Common myeloid progenitor, CD34-positive (primary cell): ENCODE measurements around the gene PPP1CB.
"Not testable (repeated sequence)": the region's sequence is repeated elsewhere in the genome, so short reads cannot be mapped to it uniquely, and the experiment has no call there.

ENCODE experiments used
- CTCF ChIA-PET: fragments of 350-600 bp; sonication (Branson Sonifier 250); formaldehyde crosslinking; loops from one replicate; lab custom pipeline; 2021; ENCODE audit warnings: antibody characterized with exemption; lab: Charles Lee
- POLR2A ChIA-PET: fragments of 350-600 bp; sonication (Branson Sonifier 250); formaldehyde crosslinking; loops from one replicate; lab custom pipeline; 2021; ENCODE audit warnings: antibody characterized with exemption; lab: Charles Lee
- DNase-seq, 3 donors: peaks; one replicate each; pipeline versions ENCODE4 v3.0.0 to v3.0.0-alpha.2; 2013
- H3K27ac ChIP-seq, 2 experiments: 1 replicate in 1 of 2; 2 replicates in 1 of 2; pipeline ENCODE4 v1.7.0; 2013; ENCODE audit warnings: inconsistent platforms in 2 of 2, low read length in 2 of 2, mild to moderate bottlenecking in 2 of 2, low read depth in 1 of 2, moderate library complexity in 1 of 2; ENCODE audit not compliant: severe bottlenecking in 2 of 2, insufficient read depth in 1 of 2, poor library complexity in 1 of 2
- H3K27me3 ChIP-seq, 5 experiments: replicated peaks in 2 of 5; 1 replicate in 3 of 5; 2 replicates in 2 of 5; pipeline versions ENCODE4 v1.6.1 to v1.7.0; 2013; ENCODE audit warnings: low read length in 4 of 5, mild to moderate bottlenecking in 2 of 5, moderate library complexity in 2 of 5, inconsistent platforms in 1 of 5; ENCODE audit not compliant: insufficient read depth in 5 of 5, control insufficient read depth in 4 of 5
- H3K36me3 ChIP-seq, 4 experiments: 1 replicate in 2 of 4; 2 replicates in 2 of 4; pipeline versions ENCODE4 v1.6.1 to v1.7.0; 2013; ENCODE audit warnings: low read length in 3 of 4, control low read depth in 1 of 4, mild to moderate bottlenecking in 1 of 4; ENCODE audit not compliant: control insufficient read depth in 4 of 4, insufficient read depth in 4 of 4
- H3K4me1 ChIP-seq, 4 experiments: 1 replicate in 3 of 4; 2 replicates in 1 of 4; pipeline versions ENCODE4 v1.6.1 to v1.7.1; 2013; ENCODE audit warnings: low read length in 3 of 4, mild to moderate bottlenecking in 3 of 4, control low read depth in 1 of 4, inconsistent platforms in 1 of 4, moderate library complexity in 1 of 4; ENCODE audit not compliant: control insufficient read depth in 4 of 4, insufficient read depth in 4 of 4; ENCODE audit errors: control extremely low read depth in 1 of 4
- H3K4me3 ChIP-seq, 7 experiments: 1 replicate in 4 of 7; 2 replicates in 3 of 7; pipeline versions ENCODE4 v1.5.1 to v1.7.0; 2013; ENCODE audit warnings: mild to moderate bottlenecking in 7 of 7, low read length in 6 of 7, moderate library complexity in 6 of 7, inconsistent platforms in 2 of 7, low read depth in 2 of 7, control low read depth in 1 of 7; ENCODE audit not compliant: insufficient read depth in 4 of 7, control insufficient read depth in 1 of 7; ENCODE audit errors: extremely low read depth in 1 of 7
- H3K9me3 ChIP-seq, 5 experiments: 1 replicate in 4 of 5; 2 replicates in 1 of 5; pipeline versions ENCODE4 v1.6.1 to v1.7.1; 2013; ENCODE audit warnings: low read length in 4 of 5, mild to moderate bottlenecking in 2 of 5, inconsistent platforms in 1 of 5, low read depth in 1 of 5, moderate library complexity in 1 of 5; ENCODE audit not compliant: control insufficient read depth in 4 of 5, insufficient read depth in 2 of 5; ENCODE audit errors: control extremely low read depth in 1 of 5
- WGBS: methylation state at CpG from one replicate; pipeline ENCODE4 v1.1.5; 2013; ENCODE audit not compliant: insufficient coverage; 5-methylcytosine and 5-hydroxymethylcytosine counted together

Gene PPP1CB

GRCh38 chr2:28737655-28738054 is 14.0 kb upstream of the PPP1CB start:
- Histone ChIP-seq H3K36me3 (peaks cover 0 to 2% (median 0%) of the 10 kb centered on the region in 4 experiments), H3K4me1 (no peaks in the 10 kb centered on the region), H3K9me3 (peaks cover 0 to 9% (median 4%) of the 10 kb centered on the region in 5 experiments), H3K27ac (no peak overlapping the region), H3K27me3 (no peaks in the 10 kb centered on the region), H3K4me3 (no peak overlapping the region)
- CTCF ChIA-PET: interaction anchor here (1.5 kb wide), 1 partner anchor 9 kb away, joined by 3 read pairs; no protein-coding TSS in a partner anchor
- POLR2A ChIA-PET: no interaction called here
- no peak for DNase-seq
- no CpG with 5 or more reads among the region's 1 CpG for WGBS

DNA sequence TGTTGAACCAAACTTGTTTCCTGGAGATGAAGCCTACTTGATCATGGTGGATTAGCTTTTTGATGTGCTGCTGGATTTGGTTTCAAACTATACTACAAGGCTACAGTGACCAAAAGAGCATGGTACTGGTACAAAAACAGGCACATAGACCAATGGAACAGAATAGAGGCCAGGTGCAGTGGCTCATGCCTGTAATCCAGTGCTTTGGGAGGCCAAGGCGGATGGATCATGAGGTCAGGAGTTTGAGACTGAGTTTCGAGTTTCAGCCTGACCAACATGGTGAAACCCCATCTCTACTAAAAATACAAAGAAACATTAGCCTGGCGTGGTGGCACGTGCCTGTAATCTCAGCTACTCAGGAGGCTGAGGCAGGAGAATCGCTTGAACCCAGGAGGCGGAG is 9.0 kb upstream of the PPP1CB start:
- POLR2A ChIA-PET, H3K27me3 ChIP-seq, DNase-seq, H3K9me3 ChIP-seq, H3K27ac ChIP-seq, H3K36me3 ChIP-seq, H3K4me3 ChIP-seq, H3K4me1 ChIP-seq: not testable (repeated sequence)
- WGBS: 100% methylated on average over 1 of the region's 6 CpGs
- CTCF ChIA-PET: interaction anchor here (1.4 to 2.3 kb wide), 2 partner anchors 20 to 148 kb away, joined by 3 to 7 read pairs; no protein-coding TSS in a partner anchor

DNA sequence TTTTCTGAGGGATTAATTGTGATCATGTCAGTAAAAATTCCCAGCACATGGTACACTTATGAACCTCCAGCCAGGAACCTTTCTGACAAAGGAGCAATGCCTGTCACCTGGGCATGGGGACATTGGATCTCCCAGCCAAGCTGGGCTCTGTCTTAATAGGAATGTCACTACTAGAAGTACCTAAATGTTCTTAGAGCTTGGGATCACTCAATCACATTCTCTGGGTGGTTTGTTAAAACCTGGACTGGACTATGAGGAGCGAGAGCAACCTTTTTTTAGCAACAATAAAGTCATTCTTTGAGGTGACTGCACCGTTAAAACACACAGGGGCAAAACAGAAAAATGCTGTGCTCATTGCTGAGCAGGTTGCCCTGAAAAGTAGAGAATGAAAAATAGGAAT is 6.4 kb upstream of the PPP1CB start:
- Histone ChIP-seq H3K9me3 (no peaks in the 10 kb centered on the region), H3K27me3 (no peaks in the 10 kb centered on the region), H3K36me3 (peaks cover 0 to 2% (median 0%) of the 10 kb centered on the region in 4 experiments), H3K27ac (no peak overlapping the region), H3K4me3 (no peak overlapping the region), H3K4me1 (peaks cover 8 to 29% (median 11%) of the 10 kb centered on the region in 4 experiments)
- whole genome bisulfite sequencing: 100% methylated on average over 2 of the region's 2 CpGs
- ChIA-PET POLR2A (no interaction called here), CTCF (interaction anchor here (2.2 kb wide), 1 partner anchor 128 kb away, joined by 5 read pairs; no protein-coding TSS in a partner anchor)
- DNase-seq: no peak

DNA sequence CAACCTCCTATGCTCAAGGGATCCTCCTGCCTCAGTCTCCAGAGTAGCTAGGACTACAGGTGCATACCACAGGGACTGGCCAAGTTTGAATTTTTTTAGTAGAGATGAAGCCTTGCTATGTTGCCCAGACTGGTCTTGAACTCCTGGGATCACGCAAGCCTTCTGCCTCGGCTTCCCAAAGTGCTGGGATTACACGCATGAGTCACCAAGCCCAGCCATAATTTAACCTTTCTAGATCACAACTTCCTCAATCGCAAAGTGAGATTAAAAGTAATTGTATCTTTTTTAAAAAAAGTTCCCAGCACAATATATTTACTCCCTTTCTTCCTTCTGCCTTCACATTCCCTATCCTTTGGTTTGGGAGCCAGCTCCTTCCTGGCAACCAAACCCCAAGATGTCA is 5.8 kb upstream of the PPP1CB start:
- H3K27me3 ChIP-seq: no peaks in the 10 kb centered on the region
- POLR2A ChIA-PET: no interaction called here
- peaks cover 15 to 36% (median 17%) of the 10 kb centered on the region in 4 experiments for H3K4me1 ChIP-seq
- CTCF ChIA-PET: interaction anchor here (0.8 to 2.2 kb wide), 2 partner anchors 8 to 129 kb away, joined by 3 to 5 read pairs; no protein-coding TSS in a partner anchor
- WGBS: 50% methylated on average over 2 of the region's 4 CpGs
- H3K36me3 ChIP-seq: peaks cover 0 to 2% (median 0%) of the 10 kb centered on the region in 4 experiments
- DNase-seq: peak in 2 of 3 donors; percentile 40 to 63
- H3K4me3 ChIP-seq: no peak overlapping the region
- no peaks in the 10 kb centered on the region for H3K9me3 ChIP-seq
- no peak overlapping the region for H3K27ac ChIP-seq

- WGBS: 100% methylated on average over 2 of the region's 3 CpGs
- ChIA-PET POLR2A (no interaction called here), CTCF (interaction anchor here (0.8 to 2.2 kb wide), 3 partner anchors 9 to 152 kb away, joined by 3 to 5 read pairs (median 3); no protein-coding TSS in a partner anchor)
- no peak overlapping the region for H3K4me3 ChIP-seq
- no peaks in the 10 kb centered on the region for H3K9me3 ChIP-seq
- peaks cover 16 to 39% (median 21%) of the 10 kb centered on the region in 4 experiments for H3K4me1 ChIP-seq
- H3K27ac ChIP-seq: no peak overlapping the region
- no peaks in the 10 kb centered on the region for H3K36me3 ChIP-seq
- DNase-seq: no peak
- H3K27me3 ChIP-seq: no peaks in the 10 kb centered on the region
Measured at GRCh38 chr2:28746429-28747111, 5.1 kb upstream of the PPP1CB start.

GRCh38 chr2:28747714-28748113 is 3.9 kb upstream of the PPP1CB start:
- peak overlapping the region in 1 of 2 experiments; percentile 54 for H3K27ac ChIP-seq
- WGBS: no CpG with 5 or more reads among the region's 1 CpG
- POLR2A ChIA-PET: interaction anchor here (1.2 kb wide), 1 partner anchor 124 kb away, joined by 3 read pairs; no protein-coding TSS in a partner anchor
- H3K4me1 ChIP-seq: peaks cover 16 to 40% (median 22%) of the 10 kb centered on the region in 4 experiments
- DNase-seq: no peak
- CTCF ChIA-PET: interaction anchor here (1.1 to 10.8 kb wide), 3 partner anchors 15 to 154 kb away, joined by 3 to 134 read pairs (median 4); no protein-coding TSS in a partner anchor
- H3K27me3 ChIP-seq: no peaks in the 10 kb centered on the region
- H3K9me3 ChIP-seq: no peaks in the 10 kb centered on the region
- peak overlapping the region in 1 of 7 experiments; percentile 51 for H3K4me3 ChIP-seq
- H3K36me3 ChIP-seq: no peaks in the 10 kb centered on the region

DNA sequence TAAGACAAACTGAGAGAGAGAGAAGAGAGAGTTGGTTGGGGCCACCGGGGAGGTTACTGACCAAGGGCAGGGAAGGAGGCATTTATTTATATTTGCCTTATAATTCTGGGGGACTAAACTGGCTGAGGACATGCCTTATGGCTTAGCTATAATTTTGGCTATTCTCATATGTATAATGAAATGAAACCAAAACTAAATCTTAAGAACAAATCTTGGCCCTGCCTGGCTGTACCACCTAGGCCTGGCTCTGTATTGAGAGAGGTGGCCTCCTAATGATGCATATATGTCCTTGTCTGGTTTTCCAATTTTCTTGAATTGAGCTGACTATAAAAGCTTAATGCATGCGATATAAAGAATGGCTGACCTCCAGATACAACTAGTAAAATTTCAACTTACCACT is 3.5 kb upstream of the PPP1CB start:
- Histone ChIP-seq H3K27me3 (no peaks in the 10 kb centered on the region), H3K36me3 (no peaks in the 10 kb centered on the region), H3K4me1 (peaks cover 16 to 43% (median 23%) of the 10 kb centered on the region in 4 experiments), H3K4me3 (peak overlapping the region in 1 of 7 experiments; percentile 51), H3K27ac (peak overlapping the region in 1 of 2 experiments; percentile 54), H3K9me3 (no peaks in the 10 kb centered on the region)
- 83% methylated on average over 1 of the region's 2 CpGs for WGBS
- DNase-seq: peak; percentile 26 to 56 (median 55)
- CTCF ChIA-PET: interaction anchor here (1.1 to 10.8 kb wide), 3 partner anchors 14 to 155 kb away, joined by 3 to 134 read pairs (median 4); no protein-coding TSS in a partner anchor
- POLR2A ChIA-PET: interaction anchor here (0.7 to 1.2 kb wide), 2 partner anchors 30 to 125 kb away, joined by 3 read pairs; no protein-coding TSS in a partner anchor
